Fibroblast of lung (primary cell): ENCODE results near the gene OLFM1. TPM values are rescaled to one million over a fixed set of nuclear protein-coding genes. Genes with fewer than 3 reads are reported as not detected.

Experiments used
- DNase-seq, 2 donors: peaks; one replicate each; pipeline versions ENCODE4 v3.0.0 to v3.0.0-alpha.2; 2010; ENCODE audit warnings: low read depth in 2 of 2
- H2AFZ ChIP-seq: 2 replicates; pipeline ENCODE4 v1.5.1; 2012; ENCODE audit warnings: low read length, control low read depth, inconsistent platforms
- H3K27ac ChIP-seq: 2 replicates; pipeline ENCODE4 v1.5.1; 2011; ENCODE audit warnings: low read length, control low read depth; ENCODE audit not compliant: insufficient read depth
- H3K27me3 ChIP-seq: 2 replicates; pipeline ENCODE4 v1.5.1; 2011; ENCODE audit warnings: mild to moderate bottlenecking, low read length; ENCODE audit not compliant: control insufficient read depth, insufficient read depth
- H3K36me3 ChIP-seq: 2 replicates; pipeline ENCODE4 v1.5.1; 2011; ENCODE audit warnings: low read length; ENCODE audit not compliant: control insufficient read depth, insufficient read depth
- H3K4me1 ChIP-seq: 2 replicates; pipeline ENCODE4 v1.5.1; 2011; ENCODE audit warnings: low read length; ENCODE audit not compliant: control insufficient read depth, insufficient read depth; ENCODE audit errors: extremely low read depth
- H3K4me2 ChIP-seq: 2 replicates; pipeline ENCODE4 v1.5.1; 2011; ENCODE audit warnings: low read length, control low read depth; ENCODE audit not compliant: insufficient read depth; ENCODE audit errors: extremely low read depth
- H3K4me3 ChIP-seq, 4 experiments: fragments of 200-600 bp in 1 of 4; sonication (generic) in 1 of 4; replicated peaks in 1 of 4; 2 replicates each; pipeline ENCODE4 v1.5.1; 2011 to 2016; ENCODE audit warnings: low read length in 4 of 4, low read depth in 3 of 4, mild to moderate bottlenecking in 3 of 4, control low read depth in 2 of 4, inconsistent platforms in 1 of 4, mixed read lengths in 1 of 4; ENCODE audit not compliant: insufficient read depth in 1 of 4; ENCODE audit errors: control extremely low read depth in 1 of 4
- H3K79me2 ChIP-seq: 2 replicates; pipeline ENCODE4 v1.5.1; 2012; ENCODE audit warnings: mild to moderate bottlenecking, low read length, inconsistent platforms; ENCODE audit not compliant: control insufficient read depth, insufficient read depth
- H3K9ac ChIP-seq: 2 replicates; pipeline ENCODE4 v1.5.1; 2011; ENCODE audit warnings: mild to moderate bottlenecking, low read length, control low read depth; ENCODE audit not compliant: insufficient read depth
- H3K9me3 ChIP-seq: 2 replicates; pipeline ENCODE4 v1.5.1; 2012; ENCODE audit warnings: low read depth, low read length; ENCODE audit not compliant: control insufficient read depth, insufficient read depth
- H4K20me1 ChIP-seq: 2 replicates; pipeline ENCODE4 v1.5.1; 2011; ENCODE audit warnings: low read length; ENCODE audit not compliant: control insufficient read depth, insufficient read depth; ENCODE audit errors: extremely low read depth
- CTCF ChIP-seq, 2 donors: IDR thresholded peaks in 1 of 2; conservative IDR thresholded peaks in 1 of 2; 1 replicate in 1 of 2; 2 replicates in 1 of 2; pipeline ENCODE4 v1.5.1; 2011 to 2012; ENCODE audit warnings: low read length in 2 of 2, control low read depth in 1 of 2, inconsistent platforms in 1 of 2, low read depth in 1 of 2, mild to moderate bottlenecking in 1 of 2
- EZH2 ChIP-seq: IDR thresholded peaks from 2 replicates; pipeline ENCODE4 v1.5.1; 2012; ENCODE audit warnings: low read length, control low read depth, mild to moderate bottlenecking; ENCODE audit errors: missing control alignments
- polyA plus RNA-seq, 2 donors: library from polyadenylated mRNA; depleted of rRNA in 1 of 2; stranded (reverse) in 1 of 2; unstranded in 1 of 2; fragments of >200 nt; gene quantifications; 2 replicates each; pipeline ENCODE4 v1.2.1, GENCODE V29; 2011 to 2012; ENCODE audit warnings: missing spikeins in 1 of 2
- total RNA-seq: library from RNA; depleted of rRNA; stranded (reverse); fragments of >200 nt; gene quantifications from 2 replicates; pipeline ENCODE4 v1.2.1, GENCODE V29; 2014

OLFM1 gene
- total and polyA plus RNA-seq, 2 donors (not counting 1 experiment from before 2014, with no cell fraction given): 2.0 to 7.6 TPM

- TF ChIP-seq CTCF (conservative IDR thresholded peaks at IDR 0.05 in 1 of 2, IDR thresholded peaks at IDR 0.05 in 1 of 2; ENCODE audit: low read depth in 1 of 2, low read length in 2 of 2) (no peak), EZH2 (no peak)
These were observed 67.9 kb downstream of the OLFM1 start for GRCh38 chr9:135155396-135155795.

GRCh38 chr9:135156525-135157510, 69.3 kb downstream of the OLFM1 start:
- H2AFZ ChIP-seq: no peak overlapping the region
- H4K20me1 ChIP-seq: no peaks in the 10 kb centered on the region
- H3K27ac ChIP-seq: no peak overlapping the region
- TF ChIP-seq CTCF (conservative IDR thresholded peaks at IDR 0.05 in 1 of 2, IDR thresholded peaks at IDR 0.05 in 1 of 2; ENCODE audit: low read depth in 1 of 2, low read length in 2 of 2) (no peak), EZH2 (no peak)
- no peaks in the 10 kb centered on the region for H3K36me3 ChIP-seq
- no peaks in the 10 kb centered on the region for H3K9me3 ChIP-seq
- no peaks in the 10 kb centered on the region for H3K4me1 ChIP-seq
- DNase-seq: peak; percentile 29 to 30
- H3K79me2 ChIP-seq: no peaks in the 10 kb centered on the region
- no peak overlapping the region for H3K9ac ChIP-seq
- H3K4me3 ChIP-seq: no peak overlapping the region
- H3K27me3 ChIP-seq: no peaks in the 10 kb centered on the region
- H3K4me2 ChIP-seq: no peak overlapping the region

More at GRCh38 chr9:135155396-135155795, 67.9 kb downstream of the OLFM1 start:
- Histone ChIP-seq H3K4me1 (no peaks in the 10 kb centered on the region), H3K27me3 (no peaks in the 10 kb centered on the region), H2AFZ (no peak overlapping the region), H3K9me3 (no peaks in the 10 kb centered on the region), H3K79me2 (no peaks in the 10 kb centered on the region), H3K4me2 (no peak overlapping the region), H3K9ac (no peak overlapping the region), H3K4me3 (no peak overlapping the region), H3K36me3 (no peaks in the 10 kb centered on the region), H4K20me1 (no peaks in the 10 kb centered on the region), H3K27ac (no peak overlapping the region)
- DNase-seq: no peak

- Histone ChIP-seq H4K20me1 (no peaks in the 10 kb centered on the region), H3K36me3 (no peaks in the 10 kb centered on the region), H2AFZ (no peak overlapping the region), H3K4me3 (no peak overlapping the region), H3K27ac (no peak overlapping the region), H3K9ac (no peak overlapping the region), H3K27me3 (no peaks in the 10 kb centered on the region), H3K4me1 (no peaks in the 10 kb centered on the region), H3K79me2 (no peaks in the 10 kb centered on the region), H3K4me2 (no peak overlapping the region), H3K9me3 (no peaks in the 10 kb centered on the region)
- TF ChIP-seq CTCF (conservative IDR thresholded peaks at IDR 0.05 in 1 of 2, IDR thresholded peaks at IDR 0.05 in 1 of 2; ENCODE audit: low read depth in 1 of 2, low read length in 2 of 2) (no peak), EZH2 (no peak)
- no peak for DNase-seq
These were observed 70.5 kb downstream of the OLFM1 start for GRCh38 chr9:135157856-135158563.
